Measurements from ENCODE around the gene CASP6. TPM values are rescaled to one million over a fixed set of nuclear protein-coding genes. Genes with fewer than 3 reads are reported as not detected.

CASP6 gene
- total and polyA plus RNA-seq, 2 of the 8 experiments (the other 6 are each of a cell fraction or from before 2014, with no cell fraction given) = 29.5 to 35.1 TPM

- Histone ChIP-seq H3K14ac (ENCODE audit: insufficient read length) (no peak overlapping the region), H2BK15ac (ENCODE audit: low read length) (no peak overlapping the region), H2AK5ac (ENCODE audit: low read depth, low read length) (no peak overlapping the region), H4K91ac (replicated peaks; ENCODE audit: insufficient read length, low read length) (no peak overlapping the region), H3K36me3 (ENCODE audit: control insufficient read depth in 2 of 4, insufficient read depth in 4 of 4, low read length in 3 of 4) (no peaks in the 10 kb centered on the region), H4K20me1 (replicated peaks in 1 of 2; ENCODE audit: control insufficient read depth in 1 of 2, insufficient read depth in 2 of 2, low read length in 2 of 2) (no peaks in the 10 kb centered on the region), H2BK5ac (ENCODE audit: low read depth, low read length) (no peak overlapping the region), H3K18ac (ENCODE audit: extremely low read depth, low read length) (no peak overlapping the region), H3K4me1 (replicated peaks in 1 of 4; ENCODE audit: control insufficient read depth in 3 of 4, insufficient read depth in 4 of 4, low read length in 3 of 4) (no peaks in the 10 kb centered on the region), H3K4ac (replicated peaks; ENCODE audit: insufficient read length, low read depth, low read length) (no peak overlapping the region), H2BK20ac (ENCODE audit: low read length) (no peak overlapping the region), H3K23me2 (ENCODE audit: low read depth, low read length) (no peaks in the 10 kb centered on the region), H3K79me1 (ENCODE audit: low read depth, low read length) (no peaks in the 10 kb centered on the region), H3K79me2 (ENCODE audit: control insufficient read depth in 1 of 2, insufficient read depth in 2 of 2, low read length in 2 of 2) (no peaks in the 10 kb centered on the region), H3K4me3 (ENCODE audit: extremely low read depth in 1 of 4, insufficient read depth in 2 of 4, low read depth in 3 of 4, low read length in 4 of 4) (no peak overlapping the region), H4K5ac (ENCODE audit: insufficient read length, low read depth, low read length) (no peak overlapping the region), H2BK12ac (ENCODE audit: low read depth, low read length) (no peak overlapping the region), H3K4me2 (ENCODE audit: insufficient read depth in 1 of 2, low read depth in 2 of 2, low read length in 2 of 2) (no peak overlapping the region), H4K8ac (ENCODE audit: extremely low read depth, insufficient read depth, low read length) (no peak overlapping the region), H2AFZ (ENCODE audit: low read length) (no peak overlapping the region), H3K9ac (replicated peaks in 1 of 4; ENCODE audit: extremely low read depth in 1 of 4, low read depth in 3 of 4, low read length in 3 of 4) (no peak overlapping the region), H3K23ac (ENCODE audit: insufficient read length) (no peak overlapping the region), H3K56ac (replicated peaks; ENCODE audit: insufficient read length, low read depth, low read length) (no peak overlapping the region), H3K27ac (ENCODE audit: low read depth, low read length) (no peak overlapping the region), H3K27me3 (replicated peaks in 1 of 4; ENCODE audit: control insufficient read depth in 3 of 4, extremely low read depth in 1 of 4, insufficient read depth in 3 of 4, low read length in 3 of 4) (no peaks in the 10 kb centered on the region), H3K9me3 (ENCODE audit: insufficient read depth in 2 of 2, low read depth in 1 of 2, low read length in 1 of 2) (no peaks in the 10 kb centered on the region), H2BK120ac (replicated peaks; ENCODE audit: low read depth, low read length) (no peak overlapping the region)
- WGBS, 2 experiments (ENCODE audit: extremely low coverage in 1 of 2, insufficient coverage in 1 of 2, insufficient read length in 1 of 2, insufficient replicate concordance in 2 of 2, low coverage in 1 of 2, low lambda C conversion rate in 2 of 2, missing lambda C conversion rate in 1 of 2) = 100% methylated on average over 2 of the region's 2 CpGs; no CpG with 5 or more reads in 1 of the 2 experiments
- POLR2A ChIA-PET (ENCODE audit: partially characterized antibody) = interaction anchor here (1.0 kb wide), 1 partner anchor 10 kb away, joined by 3 read pairs; no protein-coding TSS in a partner anchor
- DNase-seq (ENCODE audit: low read depth in 1 of 2, low spot score in 2 of 2) (no peak), FAIRE-seq (no peak)
- CTCF ChIA-PET (ENCODE audit: partially characterized antibody) = interaction anchor here (1.2 to 1.6 kb wide), 2 partner anchors 14 to 45 kb away, joined by 3 read pairs; no protein-coding TSS in a partner anchor
- TF ChIP-seq RBBP5 (IDR thresholded peaks at IDR 0.05; ENCODE audit: borderline replicate concordance, low read depth, low read length) (no peak), USF2 (IDR thresholded peaks at IDR 0.05; ENCODE audit: low read length) (no peak), TEAD4 (IDR thresholded peaks at IDR 0.05; ENCODE audit: low read depth, low read length) (no peak), ASH2L (IDR thresholded peaks at IDR 0.05; ENCODE audit: low read length) (no peak), RAD21 (IDR thresholded peaks at IDR 0.05 in 1 of 2, conservative IDR thresholded peaks at IDR 0.05 in 1 of 2; ENCODE audit: low read depth in 2 of 2, low read length in 2 of 2) (no peak), POLR2AphosphoS5 (IDR thresholded peaks at IDR 0.05; ENCODE audit: low read depth, low read length) (no peak), RXRA (IDR thresholded peaks at IDR 0.05; ENCODE audit: insufficient read depth, low read depth, low read length) (no peak), RNF2 (IDR thresholded peaks at IDR 0.05; ENCODE audit: borderline replicate concordance, low read depth, low read length, missing control alignments, poor library complexity, severe bottlenecking) (no peak), POU5F1 (IDR thresholded peaks at IDR 0.05; ENCODE audit: low read depth, low read length) (no peak), MAX (IDR thresholded peaks at IDR 0.05) (no peak)
These were observed 43.5 kb upstream of the CASP6 start for GRCh38 chr4:109746728-109747127.
